GM10847 (cell line): Measurements from ENCODE around the gene SIGLEC5.
A peak's percentile ranks its signal among the peaks of the same experiment; 100 is the strongest.

Experiments used
- POLR2A ChIP-seq: IDR thresholded peaks from 2 replicates; pipeline ENCODE4 v1.6.1; 2011; ENCODE audit not compliant: insufficient read length; ENCODE audit errors: extremely low read depth

The SIGLEC5 gene

DNA sequence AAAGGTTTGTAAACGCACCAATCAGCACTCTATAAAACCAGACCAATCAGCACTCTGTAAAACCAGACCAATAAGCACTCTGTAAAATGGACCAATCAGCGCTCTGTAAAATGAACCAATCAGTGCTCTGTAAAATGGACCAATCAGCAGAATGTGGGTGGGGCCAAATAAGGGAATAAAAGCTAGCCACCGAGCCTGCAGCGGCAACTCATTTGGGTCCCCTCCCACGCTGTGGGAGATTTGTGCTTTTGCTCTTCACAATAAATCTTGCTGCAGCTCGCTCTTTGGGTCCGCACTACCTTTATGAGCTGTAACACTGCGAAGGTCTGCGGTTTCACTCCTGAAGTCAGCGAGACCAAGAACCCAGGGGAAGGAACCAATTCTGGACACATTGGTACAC lies 31.1 kb downstream of the SIGLEC5 start:
- TF ChIP-seq POLR2A, result no peak

DNA sequence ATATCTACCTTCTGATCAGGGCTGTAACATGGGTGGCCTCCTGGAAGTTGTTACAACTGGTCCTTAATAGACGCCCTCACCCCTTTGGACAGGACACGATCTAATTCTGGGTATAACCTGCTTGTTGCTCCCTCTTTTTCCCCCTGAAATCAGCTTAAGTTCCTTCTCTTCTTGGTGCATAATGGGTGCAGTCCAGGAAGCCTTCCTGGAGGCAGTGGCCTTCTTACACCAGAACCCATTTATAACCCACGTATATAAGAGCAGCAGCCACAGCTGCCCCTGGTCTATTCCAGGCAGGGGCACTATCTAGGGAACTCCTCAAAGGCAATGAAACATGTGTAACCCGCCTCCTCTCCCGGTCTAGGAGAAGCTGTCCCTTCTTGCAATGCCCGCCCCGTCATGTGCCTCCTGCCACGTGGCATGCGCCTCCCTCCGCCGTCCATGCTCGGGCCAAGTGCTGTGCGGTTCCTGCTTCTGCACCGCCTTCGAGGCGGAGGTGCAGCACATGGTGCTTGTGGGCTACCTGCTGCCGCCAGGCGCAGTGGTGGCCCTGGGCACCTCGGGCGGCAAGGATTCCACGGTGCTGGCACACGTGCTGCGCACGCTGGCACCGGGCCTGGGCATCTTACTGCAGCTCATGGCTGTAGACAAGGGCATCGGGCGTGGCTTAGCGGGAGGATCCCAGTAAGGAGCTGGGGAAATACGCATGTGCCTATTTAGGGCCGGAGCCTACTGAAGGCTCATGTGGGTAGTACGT lies 31.9 kb downstream of the SIGLEC5 start:
- TF ChIP-seq POLR2A, result no peak

GRCh38 chr19:51595190-51596175 lies 34.7 kb downstream of the SIGLEC5 start:
- no peak for TF ChIP-seq POLR2A

GRCh38 chr19:51594774-51595109 lies 35.5 kb downstream of the SIGLEC5 start:
- TF ChIP-seq POLR2A, result no peak

- TF ChIP-seq POLR2A, result peak; percentile 38
These were observed 36.0 kb downstream of the SIGLEC5 start for GRCh38 chr19:51593969-51594773.

DNA sequence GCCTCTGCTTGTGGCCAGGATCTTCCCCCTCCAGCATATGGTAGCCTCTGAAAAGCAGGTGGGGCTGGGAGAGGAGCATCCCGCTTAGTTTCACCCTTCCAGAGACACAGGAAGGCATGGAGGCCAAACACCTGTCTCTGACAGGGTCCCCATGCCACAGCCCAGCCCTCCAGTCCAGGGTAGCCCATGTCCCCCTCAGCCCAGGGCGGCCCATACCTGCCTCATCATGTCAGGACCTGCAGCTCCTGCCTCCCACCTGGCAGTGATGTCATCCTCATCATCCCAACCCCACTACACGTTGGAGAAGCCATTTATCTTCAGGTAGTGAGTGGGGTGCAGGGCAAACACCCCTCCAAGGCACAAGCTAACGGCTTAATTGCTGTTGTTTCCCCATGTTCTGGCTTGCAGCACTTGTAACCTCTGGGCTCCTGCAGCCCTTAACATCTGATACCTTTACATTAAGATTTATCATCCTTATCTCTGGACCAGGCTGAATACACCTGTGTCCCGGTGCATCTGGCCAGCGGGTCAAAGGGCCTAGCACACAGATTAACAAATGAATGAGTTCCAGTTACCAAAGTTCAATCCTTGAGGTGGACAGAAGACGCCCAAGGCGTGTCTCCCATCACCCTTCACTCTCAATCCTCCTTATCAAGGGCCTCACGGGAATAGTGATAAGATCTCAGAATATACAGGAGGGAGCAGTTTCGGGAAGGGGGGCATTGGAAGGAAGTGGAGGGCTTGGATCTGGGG lies 36.9 kb downstream of the SIGLEC5 start:
- no peak for TF ChIP-seq POLR2A

DNA sequence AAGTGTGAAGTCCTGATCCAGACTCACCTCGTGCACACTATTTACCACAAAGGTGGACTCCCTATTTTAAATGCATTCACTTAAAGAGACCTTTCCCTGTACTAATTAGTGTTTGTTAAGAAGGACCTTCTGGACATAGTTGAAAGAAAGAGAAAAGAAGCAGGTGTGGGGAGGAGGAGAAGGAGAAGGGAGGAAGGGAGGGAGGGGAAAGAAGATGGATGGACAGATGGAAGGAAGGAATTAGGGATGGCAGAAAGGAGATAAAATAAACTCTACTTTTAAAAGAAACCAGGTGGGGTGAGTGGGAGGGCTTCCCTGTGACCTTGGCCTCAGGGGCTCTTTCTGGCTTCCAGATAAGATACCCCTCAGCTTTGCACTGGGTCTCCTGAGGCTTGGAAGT lies 37.7 kb downstream of the SIGLEC5 start:
- no peak for TF ChIP-seq POLR2A

DNA sequence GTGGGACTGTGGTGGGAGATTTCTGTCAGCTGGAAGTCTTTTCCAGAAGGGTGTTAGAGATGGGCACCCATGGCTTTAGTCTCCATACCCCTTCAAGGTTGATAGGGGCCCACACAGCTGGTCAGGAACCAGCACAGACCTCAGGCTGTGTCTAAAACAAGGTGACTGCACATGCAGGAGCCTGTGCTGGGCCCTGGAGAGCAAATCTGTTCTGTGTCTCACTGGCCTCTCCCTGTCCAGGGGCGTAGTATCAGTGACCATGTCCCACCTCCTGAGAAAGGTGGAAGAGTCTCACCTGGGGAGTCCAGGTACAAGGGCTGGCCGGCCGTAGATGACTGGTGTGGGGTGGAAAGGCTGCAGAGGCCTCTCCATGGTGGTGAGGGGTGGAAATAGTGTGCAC lies 39.8 kb downstream of the SIGLEC5 start:
- no peak for TF ChIP-seq POLR2A

GRCh38 chr19:51589511-51589910 lies 40.7 kb downstream of the SIGLEC5 start:
- no peak for TF ChIP-seq POLR2A

DNA sequence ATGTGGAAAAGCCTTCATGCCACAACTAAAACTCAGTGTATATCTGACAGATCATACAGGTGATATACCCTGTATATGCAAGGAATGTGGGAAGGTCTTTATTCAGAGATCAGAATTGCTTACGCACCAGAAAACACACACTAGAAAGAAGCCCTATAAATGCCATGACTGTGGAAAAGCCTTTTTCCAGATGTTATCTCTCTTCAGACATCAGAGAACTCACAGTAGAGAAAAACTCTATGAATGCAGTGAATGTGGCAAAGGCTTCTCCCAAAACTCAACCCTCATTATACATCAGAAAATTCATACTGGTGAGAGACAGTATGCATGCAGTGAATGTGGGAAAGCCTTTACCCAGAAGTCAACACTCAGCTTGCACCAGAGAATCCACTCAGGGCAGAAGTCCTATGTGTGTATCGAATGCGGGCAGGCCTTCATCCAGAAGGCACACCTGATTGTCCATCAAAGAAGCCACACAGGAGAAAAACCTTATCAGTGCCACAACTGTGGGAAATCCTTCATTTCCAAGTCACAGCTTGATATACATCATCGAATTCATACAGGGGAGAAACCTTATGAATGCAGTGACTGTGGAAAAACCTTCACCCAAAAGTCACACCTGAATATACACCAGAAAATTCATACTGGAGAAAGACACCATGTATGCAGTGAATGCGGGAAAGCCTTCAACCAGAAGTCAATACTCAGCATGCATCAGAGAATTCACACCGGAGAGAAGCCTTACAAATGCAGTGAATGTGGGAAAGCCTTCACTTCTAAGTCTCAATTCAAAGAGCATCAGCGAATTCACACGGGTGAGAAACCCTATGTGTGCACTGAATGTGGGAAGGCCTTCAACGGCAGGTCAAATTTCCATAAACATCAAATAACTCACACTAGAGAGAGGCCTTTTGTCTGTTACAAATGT lies 42.7 kb downstream of the SIGLEC5 start:
- TF ChIP-seq POLR2A, result no peak

DNA sequence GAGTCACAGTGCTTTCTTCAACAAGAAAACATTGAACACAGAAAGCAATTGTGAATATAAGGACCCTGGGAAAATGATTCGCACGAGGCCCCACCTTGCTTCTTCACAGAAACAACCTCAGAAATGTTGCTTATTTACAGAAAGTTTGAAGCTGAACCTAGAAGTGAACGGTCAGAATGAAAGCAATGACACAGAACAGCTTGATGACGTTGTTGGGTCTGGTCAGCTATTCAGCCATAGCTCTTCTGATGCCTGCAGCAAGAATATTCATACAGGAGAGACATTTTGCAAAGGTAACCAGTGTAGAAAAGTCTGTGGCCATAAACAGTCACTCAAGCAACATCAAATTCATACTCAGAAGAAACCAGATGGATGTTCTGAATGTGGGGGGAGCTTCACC lies 43.4 kb downstream of the SIGLEC5 start:
- TF ChIP-seq POLR2A, result no peak

GRCh38 chr19:51586103-51586728 lies 44.0 kb downstream of the SIGLEC5 start:
- TF ChIP-seq POLR2A, result no peak

DNA sequence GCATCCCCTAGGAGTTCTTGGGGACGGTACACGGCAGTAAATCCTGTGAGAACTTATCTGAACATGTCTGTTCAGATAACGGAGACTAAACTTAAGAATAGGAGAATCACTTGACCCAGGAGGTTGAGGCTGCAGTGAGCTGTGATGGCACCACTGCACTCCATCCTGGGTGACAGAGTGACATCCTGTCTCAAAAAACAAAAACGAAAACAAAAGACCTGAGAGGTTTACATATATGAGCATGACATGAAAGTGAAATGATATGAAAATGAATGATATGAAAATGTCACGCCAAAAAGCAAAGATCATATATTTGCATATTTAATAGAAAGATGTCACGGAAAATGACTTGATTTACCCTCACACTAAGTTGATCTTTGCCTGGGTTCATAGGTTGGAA lies 53.4 kb downstream of the SIGLEC5 start:
- no peak for TF ChIP-seq POLR2A
